ENCODE measurements around the gene PSMB5. TPM values are rescaled to one million over a fixed set of nuclear protein-coding genes. Genes with fewer than 3 reads are reported as not detected.
A peak's percentile ranks its signal among the peaks of the same experiment; 100 is the strongest.

PSMB5 gene
- total and polyA plus RNA-seq, 2 of the 13 experiments (the other 11 are each of a cell fraction or from before 2014, with no cell fraction given) = 705 to 871 TPM

DNA sequence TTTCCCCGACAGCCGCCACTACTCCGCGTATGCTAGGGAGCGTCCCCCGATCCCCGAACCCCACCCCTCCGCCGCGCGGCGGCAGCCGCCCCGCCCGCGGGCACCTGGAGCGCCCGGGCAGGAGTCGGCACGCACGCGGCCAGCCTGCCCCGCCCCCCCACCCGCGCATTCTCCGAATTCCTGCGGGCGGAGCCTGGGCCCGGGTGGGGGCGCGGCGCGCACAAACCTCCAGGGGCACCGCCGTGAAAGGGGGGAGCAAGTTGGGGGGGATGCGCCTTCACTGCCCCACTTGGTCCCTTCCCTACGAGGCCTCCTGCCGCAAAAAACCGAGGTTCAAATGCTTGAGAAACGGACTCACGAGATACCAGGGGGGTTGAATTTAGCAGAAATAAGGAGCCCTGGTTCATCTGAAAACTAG, 54.0 kb downstream of the PSMB5 start (continued):
- TF ChIP-seq PHF5A (CRISPR knock-in tag; IDR thresholded peaks at IDR 0.05; ENCODE audit: low read depth, unreplicated experiment) (peak; percentile 32), ZNF589 (CRISPR knock-in tag; conservative IDR thresholded peaks at IDR 0.05) (no peak), ZNF331 (CRISPR knock-in tag; IDR thresholded peaks at IDR 0.05) (peak; percentile 78; the same call in 1 of the 2 replicates), PLRG1 (conservative IDR thresholded peaks at IDR 0.05) (no peak), THYN1 (CRISPR knock-in tag; IDR thresholded peaks at IDR 0.05; ENCODE audit: borderline replicate concordance, low read depth) (no peak), RXRB (CRISPR knock-in tag; IDR thresholded peaks at IDR 0.05; ENCODE audit: borderline replicate concordance) (peak; percentile 53), ZNF7 (CRISPR knock-in tag; IDR thresholded peaks at IDR 0.05) (no peak), ZNF367 (CRISPR knock-in tag; IDR thresholded peaks at IDR 0.05; ENCODE audit: borderline replicate concordance) (no peak), AGO2 (optimal IDR thresholded peaks at IDR 0.05; ENCODE audit: low read depth, low read length) (no peak), ZBTB20 (CRISPR knock-in tag; IDR thresholded peaks at IDR 0.05; ENCODE audit: borderline replicate concordance, low read depth) (peak; percentile 30; the same call in 1 of the 2 replicates), ZNF33B (CRISPR knock-in tag; IDR thresholded peaks at IDR 0.05) (no peak), HNRNPK (IDR thresholded peaks at IDR 0.05; ENCODE audit: low read depth, low read length, poor library complexity, severe bottlenecking) (peak; percentile 40), POLR2AphosphoS5 (IDR thresholded peaks at IDR 0.05; ENCODE audit: low read depth, low read length) (peak; percentile 78)
- TF ChIP-seq, protein P1, sequence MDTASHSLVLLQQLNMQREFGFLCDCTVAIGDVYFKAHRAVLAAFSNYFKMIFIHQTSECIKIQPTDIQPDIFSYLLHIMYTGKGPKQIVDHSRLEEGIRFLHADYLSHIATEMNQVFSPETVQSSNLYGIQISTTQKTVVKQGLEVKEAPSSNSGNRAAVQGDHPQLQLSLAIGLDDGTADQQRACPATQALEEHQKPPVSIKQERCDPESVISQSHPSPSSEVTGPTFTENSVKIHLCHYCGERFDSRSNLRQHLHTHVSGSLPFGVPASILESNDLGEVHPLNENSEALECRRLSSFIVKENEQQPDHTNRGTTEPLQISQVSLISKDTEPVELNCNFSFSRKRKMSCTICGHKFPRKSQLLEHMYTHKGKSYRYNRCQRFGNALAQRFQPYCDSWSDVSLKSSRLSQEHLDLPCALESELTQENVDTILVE (CRISPR knock-in tag; IDR thresholded peaks at IDR 0.05) = peak; percentile 83
- TF ChIP-seq, protein P2, sequence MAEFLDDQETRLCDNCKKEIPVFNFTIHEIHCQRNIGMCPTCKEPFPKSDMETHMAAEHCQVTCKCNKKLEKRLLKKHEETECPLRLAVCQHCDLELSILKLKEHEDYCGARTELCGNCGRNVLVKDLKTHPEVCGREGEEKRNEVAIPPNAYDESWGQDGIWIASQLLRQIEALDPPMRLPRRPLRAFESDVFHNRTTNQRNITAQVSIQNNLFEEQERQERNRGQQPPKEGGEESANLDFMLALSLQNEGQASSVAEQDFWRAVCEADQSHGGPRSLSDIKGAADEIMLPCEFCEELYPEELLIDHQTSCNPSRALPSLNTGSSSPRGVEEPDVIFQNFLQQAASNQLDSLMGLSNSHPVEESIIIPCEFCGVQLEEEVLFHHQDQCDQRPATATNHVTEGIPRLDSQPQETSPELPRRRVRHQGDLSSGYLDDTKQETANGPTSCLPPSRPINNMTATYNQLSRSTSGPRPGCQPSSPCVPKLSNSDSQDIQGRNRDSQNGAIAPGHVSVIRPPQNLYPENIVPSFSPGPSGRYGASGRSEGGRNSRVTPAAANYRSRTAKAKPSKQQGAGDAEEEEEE (CRISPR knock-in tag; IDR thresholded peaks at IDR 0.05; ENCODE audit: borderline replicate concordance) = 0 out of 2 replicates have a peak, but pooled peaks have one; percentile 9
- TF ChIP-seq, protein P3, sequence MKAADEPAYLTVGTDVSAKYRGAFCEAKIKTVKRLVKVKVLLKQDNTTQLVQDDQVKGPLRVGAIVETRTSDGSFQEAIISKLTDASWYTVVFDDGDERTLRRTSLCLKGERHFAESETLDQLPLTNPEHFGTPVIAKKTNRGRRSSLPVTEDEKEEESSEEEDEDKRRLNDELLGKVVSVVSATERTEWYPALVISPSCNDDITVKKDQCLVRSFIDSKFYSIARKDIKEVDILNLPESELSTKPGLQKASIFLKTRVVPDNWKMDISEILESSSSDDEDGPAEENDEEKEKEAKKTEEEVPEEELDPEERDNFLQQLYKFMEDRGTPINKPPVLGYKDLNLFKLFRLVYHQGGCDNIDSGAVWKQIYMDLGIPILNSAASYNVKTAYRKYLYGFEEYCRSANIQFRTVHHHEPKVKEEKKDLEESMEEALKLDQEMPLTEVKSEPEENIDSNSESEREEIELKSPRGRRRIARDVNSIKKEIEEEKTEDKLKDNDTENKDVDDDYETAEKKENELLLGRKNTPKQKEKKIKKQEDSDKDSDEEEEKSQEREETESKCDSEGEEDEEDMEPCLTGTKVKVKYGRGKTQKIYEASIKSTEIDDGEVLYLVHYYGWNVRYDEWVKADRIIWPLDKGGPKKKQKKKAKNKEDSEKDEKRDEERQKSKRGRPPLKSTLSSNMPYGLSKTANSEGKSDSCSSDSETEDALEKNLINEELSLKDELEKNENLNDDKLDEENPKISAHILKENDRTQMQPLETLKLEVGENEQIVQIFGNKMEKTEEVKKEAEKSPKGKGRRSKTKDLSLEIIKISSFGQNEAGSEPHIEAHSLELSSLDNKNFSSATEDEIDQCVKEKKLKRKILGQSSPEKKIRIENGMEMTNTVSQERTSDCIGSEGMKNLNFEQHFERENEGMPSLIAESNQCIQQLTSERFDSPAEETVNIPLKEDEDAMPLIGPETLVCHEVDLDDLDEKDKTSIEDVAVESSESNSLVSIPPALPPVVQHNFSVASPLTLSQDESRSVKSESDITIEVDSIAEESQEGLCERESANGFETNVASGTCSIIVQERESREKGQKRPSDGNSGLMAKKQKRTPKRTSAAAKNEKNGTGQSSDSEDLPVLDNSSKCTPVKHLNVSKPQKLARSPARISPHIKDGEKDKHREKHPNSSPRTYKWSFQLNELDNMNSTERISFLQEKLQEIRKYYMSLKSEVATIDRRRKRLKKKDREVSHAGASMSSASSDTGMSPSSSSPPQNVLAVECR (CRISPR knock-in tag; IDR thresholded peaks at IDR 0.05; ENCODE audit: borderline replicate concordance) = no peak
- TF ChIP-seq, protein P4, sequence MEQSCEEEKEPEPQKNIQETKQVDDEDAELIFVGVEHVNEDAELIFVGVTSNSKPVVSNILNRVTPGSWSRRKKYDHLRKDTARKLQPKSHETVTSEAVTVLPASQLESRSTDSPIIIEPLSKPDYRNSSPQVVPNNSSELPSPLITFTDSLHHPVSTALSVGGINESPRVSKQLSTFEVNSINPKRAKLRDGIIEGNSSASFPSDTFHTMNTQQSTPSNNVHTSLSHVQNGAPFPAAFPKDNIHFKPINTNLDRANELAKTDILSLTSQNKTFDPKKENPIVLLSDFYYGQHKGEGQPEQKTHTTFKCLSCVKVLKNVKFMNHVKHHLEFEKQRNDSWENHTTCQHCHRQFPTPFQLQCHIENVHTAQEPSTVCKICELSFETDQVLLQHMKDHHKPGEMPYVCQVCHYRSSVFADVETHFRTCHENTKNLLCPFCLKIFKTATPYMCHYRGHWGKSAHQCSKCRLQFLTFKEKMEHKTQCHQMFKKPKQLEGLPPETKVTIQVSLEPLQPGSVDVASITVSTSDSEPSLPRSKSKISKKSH (CRISPR knock-in tag; IDR thresholded peaks at IDR 0.05; ENCODE audit: borderline replicate concordance) = no peak
- TF ChIP-seq, protein P5, sequence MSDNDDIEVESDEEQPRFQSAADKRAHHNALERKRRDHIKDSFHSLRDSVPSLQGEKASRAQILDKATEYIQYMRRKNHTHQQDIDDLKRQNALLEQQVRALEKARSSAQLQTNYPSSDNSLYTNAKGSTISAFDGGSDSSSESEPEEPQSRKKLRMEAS (IDR thresholded peaks at IDR 0.05) = no peak
- TF ChIP-seq, protein P6, sequence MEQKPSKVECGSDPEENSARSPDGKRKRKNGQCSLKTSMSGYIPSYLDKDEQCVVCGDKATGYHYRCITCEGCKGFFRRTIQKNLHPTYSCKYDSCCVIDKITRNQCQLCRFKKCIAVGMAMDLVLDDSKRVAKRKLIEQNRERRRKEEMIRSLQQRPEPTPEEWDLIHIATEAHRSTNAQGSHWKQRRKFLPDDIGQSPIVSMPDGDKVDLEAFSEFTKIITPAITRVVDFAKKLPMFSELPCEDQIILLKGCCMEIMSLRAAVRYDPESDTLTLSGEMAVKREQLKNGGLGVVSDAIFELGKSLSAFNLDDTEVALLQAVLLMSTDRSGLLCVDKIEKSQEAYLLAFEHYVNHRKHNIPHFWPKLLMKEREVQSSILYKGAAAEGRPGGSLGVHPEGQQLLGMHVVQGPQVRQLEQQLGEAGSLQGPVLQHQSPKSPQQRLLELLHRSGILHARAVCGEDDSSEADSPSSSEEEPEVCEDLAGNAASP (CRISPR knock-in tag; IDR thresholded peaks at IDR 0.05; ENCODE audit: borderline replicate concordance) = no peak; the same call in 1 of the 2 replicates
